CD4-positive, alpha-beta T cell treated with Interleukin-2 at 100 ng/mL for 4 hours (primary cell): ENCODE results near the gene GNA14.
"Not testable (repeated sequence)": the region's sequence is repeated elsewhere in the genome, so short reads cannot be mapped to it uniquely, and the experiment has no call there.

Experiments used
- DNase-seq: peaks from one replicate; pipeline ENCODE4 v3.0.0-alpha.2; 2020; ENCODE audit warnings: low spot score

Gene GNA14

DNA sequence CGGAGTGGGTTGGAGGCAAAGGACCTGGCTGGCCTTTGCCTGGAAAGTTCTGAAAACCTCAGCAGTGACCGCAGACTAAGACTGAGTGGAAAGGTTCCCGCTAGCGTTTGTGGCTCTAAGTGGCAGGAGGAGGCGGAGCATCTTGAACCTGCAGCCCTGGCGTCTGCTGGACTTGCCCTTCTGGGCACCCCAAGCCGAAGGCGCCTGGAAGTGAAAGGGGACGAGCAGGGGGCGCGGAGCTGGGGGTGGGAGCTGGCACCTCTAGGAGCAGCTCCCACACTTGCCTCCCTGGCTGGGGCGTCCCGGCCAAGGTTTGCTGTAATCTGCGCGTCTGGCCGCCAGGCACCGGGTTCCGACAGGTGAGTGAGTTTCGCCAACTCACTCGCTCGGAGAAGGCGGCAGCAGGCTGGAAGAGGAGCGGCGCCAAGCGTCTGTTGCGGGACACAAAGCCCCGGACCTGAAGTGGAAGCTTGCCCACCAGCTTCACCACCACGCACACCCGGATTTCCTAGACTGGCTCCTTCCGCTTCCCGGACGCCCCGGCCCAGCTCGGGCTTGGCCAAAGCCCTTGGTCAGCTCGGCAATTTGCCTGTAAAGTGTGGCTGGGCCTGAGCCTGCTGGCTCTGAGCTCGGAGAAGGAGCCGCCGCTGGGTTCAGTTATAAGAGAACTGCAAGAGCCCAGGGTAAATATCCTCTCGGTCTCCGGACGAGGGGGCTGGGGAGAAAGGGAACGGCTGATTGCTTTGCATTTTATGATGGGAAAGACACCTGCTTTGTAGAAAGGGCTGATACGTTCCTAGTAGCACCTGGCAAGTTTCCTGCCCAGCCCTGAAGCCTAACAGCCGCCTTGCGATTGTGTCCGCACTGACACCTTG lies at the start of gene GNA14:
Gene GNA14 (minus strand): TSS at position 89 of the 875 bp plus-strand sequence. CDS start 529 bp downstream, outside the sequence.
- no peak for DNase-seq

DNA sequence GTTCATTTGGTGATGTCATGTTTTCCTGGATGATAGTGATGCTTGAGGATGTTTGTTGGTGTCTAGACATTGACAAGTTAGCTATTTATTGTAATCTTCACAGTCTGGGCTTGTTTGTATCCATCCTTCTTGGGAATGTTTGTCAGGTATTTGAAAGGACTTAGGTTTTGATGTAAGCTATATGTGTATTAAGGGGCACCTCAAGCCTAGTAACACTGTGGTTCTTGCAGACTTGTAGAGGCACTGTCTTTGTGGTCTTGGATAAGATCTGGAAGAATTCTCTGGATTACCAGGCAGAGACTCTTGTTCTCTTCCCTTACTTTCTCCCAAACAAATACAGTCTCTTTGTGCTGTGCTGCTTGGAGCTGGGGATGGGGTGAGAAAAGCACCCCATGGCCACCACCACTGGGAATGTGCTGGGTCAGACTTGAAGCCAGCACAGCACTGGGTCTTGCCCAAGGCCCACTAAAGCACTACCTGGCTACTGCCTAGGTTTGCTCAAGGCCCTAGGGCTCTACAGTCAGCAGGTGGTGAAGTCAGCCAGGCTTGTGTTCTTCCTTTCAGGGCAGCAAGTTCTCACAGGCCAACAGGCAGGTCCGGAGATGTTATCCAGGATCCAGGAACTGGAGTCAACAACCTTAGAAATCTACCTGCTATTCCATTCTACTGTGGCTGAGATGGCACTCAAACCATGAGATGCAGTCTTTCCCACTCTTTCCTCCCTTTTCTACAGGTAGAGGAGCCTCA lies 49.3 kb upstream of the GNA14 start:
- no peak for DNase-seq

DNA sequence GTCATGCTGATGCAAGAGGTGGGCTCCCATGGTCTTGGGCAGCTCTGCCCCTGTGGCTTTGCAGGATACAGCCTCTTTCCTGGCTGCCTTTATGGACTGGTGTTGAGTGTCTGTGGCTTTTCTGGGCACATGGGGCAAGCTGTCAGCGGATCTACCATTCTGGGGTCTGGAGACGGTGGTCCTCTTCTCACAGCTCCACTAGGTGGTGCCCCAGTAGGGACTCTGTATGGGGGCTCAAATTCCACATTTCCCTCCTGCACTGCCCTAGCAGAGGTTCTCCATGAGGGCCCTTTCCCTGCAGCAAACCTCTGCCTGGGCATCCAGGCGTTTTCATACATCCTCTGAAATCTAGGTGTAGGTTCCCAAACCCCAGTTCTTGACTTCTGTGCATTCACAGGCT lies 42.6 kb upstream of the GNA14 start:
- not testable (repeated sequence) for DNase-seq

DNA sequence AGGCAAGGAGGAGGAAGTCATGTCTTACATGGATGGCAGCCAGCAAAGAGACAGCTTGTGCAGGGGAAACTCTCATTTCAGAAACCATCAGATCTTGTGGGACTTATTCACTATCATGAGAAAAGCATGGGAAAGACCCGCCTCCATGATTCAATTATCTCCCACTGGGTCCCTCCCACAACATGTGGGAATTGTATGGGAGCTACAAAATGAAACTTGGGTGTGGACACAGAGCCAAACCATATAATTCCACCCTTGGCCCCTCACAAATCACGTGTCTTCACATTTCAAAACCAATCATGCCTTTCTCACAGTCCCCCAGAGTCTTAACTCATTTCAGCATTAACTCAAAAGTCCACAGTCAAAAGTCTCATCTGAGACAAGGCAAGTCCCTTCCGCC lies 42.0 kb upstream of the GNA14 start:
- not testable (repeated sequence) for DNase-seq

DNA sequence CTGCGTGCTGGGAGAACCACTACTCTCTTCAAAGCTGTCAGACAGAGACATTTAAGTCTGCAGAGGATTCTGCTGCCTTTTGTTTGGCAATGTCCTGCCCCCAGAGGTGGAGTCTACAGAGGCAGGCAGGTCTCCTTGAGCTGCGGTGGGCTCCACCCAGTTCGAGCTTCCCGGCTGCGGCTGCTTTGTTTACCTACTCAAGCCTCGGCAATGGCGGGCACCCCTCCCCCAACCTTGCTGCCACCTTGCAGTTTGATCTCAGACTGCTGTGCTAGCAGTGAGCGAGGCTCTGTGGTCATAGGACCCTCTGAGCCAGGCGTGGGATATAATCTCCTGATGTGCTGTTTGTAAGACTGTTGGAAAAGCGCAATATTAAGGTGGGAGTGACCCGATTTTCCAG lies 39.6 kb upstream of the GNA14 start:
- DNase-seq, result not testable (repeated sequence)

DNA sequence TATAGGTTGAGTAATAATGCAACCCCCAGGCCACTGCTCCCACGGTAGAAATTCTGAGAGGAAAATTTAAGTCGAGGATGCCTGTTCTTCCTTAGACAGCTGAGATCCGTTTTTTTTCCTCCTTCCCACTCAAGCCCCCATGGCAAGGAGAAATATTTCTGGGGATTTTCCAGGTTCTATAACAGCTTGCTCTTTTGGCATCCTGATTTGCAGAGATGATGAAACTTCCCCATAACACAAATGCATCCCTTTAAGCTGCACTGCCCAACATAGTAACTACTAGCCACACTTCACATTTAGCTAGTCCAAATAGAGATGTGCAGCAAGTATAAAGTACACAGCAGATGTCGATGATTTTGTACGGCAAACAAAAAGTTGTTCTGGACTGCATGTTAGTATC lies 32.5 kb upstream of the GNA14 start:
- no peak for DNase-seq

DNA sequence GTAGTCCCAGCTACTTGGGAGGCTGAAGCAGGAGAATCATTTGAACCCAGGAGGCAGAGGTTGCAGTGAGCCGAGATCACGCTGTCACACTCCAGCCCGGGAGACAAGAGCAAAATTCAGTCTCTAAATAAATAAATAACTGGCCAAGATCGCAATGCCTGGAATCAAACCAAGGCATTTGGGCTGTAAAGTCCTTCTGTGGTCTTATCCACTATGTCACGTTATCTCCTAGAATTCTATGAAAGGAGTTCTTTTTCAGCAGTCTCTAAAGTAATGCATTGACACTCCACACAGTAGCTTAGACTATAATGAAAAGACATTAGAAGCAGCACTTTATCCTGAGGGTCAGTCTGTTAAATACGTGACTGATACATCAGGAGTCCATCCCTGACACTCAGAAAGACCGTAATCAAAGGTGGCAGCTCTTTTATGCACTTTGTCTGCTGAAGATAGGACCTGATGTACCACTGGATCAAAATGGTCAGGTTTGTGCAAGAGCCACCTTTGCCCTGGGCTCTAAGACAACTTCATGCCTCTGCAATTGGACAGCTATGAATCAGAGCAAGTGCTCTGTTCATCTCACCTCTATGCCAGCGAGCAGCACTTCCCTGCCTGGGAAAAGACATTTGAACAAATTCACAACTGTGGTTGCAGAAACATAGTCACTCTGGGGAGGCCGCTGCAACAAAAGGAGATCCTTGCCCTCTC lies 31.7 kb upstream of the GNA14 start:
- DNase-seq, result no peak

DNA sequence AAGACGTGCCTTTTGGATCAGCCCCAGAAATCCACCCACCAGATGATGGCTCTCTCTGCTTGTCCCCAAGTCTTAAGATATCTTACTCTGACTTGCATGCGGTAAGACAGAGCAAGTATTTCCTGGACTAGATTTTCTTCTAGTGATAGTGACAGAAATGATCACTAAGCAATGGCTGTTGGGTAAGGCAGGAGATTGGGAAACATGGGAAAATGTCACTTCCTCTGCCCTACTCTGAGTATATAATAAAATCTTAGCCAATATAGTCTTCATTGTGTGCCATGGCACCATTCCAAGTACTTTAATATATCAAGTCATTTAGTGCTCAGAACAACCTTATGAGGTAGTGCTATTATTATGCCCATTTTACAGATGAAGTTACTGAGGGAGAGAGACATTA lies 31.0 kb upstream of the GNA14 start:
- no peak for DNase-seq

DNA sequence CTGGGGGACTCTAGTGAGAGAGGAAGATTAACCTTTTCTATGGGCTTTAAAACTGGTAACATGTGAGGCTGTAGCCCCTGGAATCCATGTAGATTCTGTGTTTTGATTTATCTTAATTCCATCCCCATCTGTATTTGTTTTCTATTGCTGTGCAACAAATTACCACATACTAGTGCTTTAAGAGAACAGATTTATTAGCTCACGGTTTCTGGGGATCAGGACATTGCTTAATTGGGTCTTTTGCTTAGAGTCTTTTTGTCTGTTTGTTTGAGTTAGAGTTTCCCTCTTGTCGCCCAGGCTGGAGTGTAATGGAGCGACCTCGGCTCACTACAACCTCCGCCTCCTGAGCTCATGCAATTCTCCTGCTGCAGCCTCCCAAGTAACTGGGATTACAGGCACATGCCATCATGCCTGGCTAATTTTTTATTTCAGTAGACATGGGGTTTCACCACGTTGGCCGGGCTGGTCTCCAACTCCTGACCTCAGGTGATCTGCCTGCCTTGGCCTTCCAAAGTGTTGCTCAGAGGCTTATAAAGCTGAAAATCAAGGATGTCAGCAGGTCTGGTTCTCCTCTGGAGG lies 29.9 kb upstream of the GNA14 start:
- no peak for DNase-seq

DNA sequence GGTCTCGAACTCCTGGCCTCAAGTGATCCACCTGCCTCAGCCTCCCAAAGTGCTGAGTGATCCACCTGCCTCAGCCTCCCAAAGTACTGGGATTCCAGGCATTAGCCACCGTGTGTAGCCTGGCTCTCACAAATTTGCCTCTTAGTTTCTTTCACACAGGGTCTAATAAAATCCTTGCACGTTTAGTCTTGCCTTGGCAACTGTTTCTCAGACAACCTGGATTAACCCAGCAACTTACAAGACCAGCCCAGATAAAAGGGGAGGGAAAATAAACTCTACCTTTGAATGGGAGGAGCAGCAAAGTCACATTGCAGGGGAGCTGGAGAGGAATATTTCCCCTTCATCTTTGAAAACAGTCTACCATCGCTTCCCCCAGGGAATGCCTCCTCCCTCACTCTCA lies 29.3 kb upstream of the GNA14 start:
- DNase-seq, result no peak

DNA sequence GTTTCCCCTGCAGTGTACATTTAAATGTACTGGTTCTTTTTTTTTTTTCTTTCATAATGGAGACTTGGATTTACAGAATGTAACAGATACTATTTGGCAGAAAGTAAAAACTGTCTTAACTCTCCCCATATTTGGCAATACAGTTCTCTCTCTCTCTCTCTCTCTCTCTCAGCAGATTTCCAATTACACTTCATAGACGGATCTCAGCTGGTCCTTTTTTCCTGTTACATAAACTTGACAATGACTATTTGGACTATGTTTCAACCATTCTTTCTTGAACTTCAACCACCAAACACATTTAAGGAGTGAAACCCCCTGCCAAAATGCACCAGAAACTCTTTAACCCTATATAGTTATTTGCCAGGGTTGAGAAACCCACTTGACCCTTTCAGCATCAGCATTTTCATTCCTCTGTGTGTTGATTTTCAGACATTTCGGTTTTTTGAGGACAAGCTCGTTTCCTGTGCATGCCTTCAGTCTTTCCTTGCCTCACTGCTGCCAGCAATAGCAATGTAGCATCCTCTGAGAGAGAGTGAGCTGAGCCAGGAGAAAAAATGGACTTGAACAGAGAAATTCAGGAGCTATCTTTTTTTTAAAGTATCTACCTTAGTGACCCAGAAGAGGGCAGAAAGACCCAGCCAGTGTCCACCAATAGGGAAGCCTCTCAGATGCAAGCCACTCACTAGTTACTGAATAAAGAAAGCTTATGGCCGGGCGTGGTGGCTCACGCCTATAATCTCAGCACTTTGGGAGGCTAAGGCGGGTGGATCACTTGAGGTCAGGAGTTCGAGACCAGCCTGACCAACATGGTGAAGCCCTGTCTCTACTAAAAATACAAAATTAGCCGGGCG lies 26.0 kb upstream of the GNA14 start:
- DNase-seq, result no peak

DNA sequence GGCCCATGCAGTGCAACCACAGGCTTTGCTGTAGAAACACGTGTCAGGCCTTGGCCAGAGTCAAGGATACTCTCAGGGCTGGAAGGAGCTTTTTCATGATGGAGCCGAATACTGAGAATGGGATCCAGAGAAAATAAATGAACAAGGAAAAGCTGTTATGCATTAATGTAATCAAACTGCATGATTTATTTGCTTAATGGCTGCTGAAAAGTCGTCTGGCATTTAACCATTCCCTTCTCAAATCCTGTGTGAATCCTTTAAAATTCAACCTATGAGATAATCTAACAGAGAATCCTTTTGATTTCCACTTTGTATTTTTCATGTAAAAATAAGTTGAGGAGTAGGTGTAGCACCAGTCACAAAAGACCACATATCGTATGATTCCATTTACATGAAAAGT lies 24.1 kb upstream of the GNA14 start:
- DNase-seq, result no peak

DNA sequence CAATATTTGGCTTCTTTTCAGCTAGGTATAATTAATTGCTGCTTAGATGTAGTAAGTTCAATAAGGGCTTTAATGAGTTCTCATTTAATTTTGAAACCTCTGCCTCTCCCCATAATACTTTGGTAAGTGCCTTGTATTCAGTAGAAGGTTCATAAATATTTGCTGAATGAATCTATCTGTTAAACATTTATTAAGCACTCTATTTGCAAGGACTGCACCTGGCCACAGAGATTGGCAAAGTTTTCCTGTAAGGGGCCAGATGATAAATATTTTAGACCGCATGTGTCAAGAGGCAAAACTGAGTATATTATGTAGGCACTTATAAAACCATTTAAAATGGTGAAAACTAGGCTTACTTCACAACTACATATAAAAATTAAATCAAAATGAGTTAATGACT lies 19.0 kb upstream of the GNA14 start:
- DNase-seq, result no peak

DNA sequence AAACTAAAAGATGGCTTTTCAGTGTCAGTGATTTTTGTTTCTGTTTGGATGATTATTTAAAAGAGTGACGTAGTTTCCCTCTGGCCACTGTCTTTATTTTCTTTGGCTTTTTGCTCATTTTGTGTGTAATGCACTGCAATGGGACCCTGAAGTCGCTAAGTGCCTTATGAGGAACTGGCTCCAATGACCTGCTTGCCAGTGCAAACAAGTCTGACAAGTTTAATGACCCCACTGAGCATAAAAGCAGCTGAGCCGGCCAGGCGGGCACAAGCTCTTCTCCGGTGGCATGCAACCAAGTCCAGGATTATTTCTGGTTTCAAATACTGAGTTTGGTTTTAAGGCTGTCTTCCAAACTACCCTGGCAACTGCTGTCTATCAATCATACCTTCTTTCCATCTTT lies 15.6 kb upstream of the GNA14 start:
- DNase-seq, result no peak

DNA sequence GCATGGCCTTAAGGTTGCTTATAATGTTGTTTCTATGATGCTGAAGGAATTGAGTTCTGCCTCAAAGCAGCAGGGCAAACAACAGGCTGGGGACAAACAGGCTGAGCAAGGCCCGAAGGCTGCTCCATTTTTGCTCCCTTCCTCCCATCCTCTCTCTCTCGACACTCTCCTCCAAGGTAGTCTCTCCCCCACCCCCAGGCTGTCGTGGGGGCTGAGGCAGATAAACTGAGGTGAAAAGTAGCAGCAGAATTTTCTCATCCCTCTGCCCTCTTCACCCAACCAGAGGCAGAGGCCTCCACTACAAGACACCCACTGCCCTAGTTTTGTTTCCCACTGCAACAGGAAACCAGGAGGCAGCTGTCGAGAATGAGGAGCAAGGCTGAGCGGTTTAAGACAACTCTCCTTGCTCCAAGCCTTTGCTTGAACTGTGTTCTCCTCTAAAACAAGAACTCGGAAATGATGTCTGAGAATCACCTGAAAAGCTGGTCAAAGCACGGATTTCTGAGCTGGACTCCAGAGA lies 13.5 kb upstream of the GNA14 start:
- no peak for DNase-seq

DNA sequence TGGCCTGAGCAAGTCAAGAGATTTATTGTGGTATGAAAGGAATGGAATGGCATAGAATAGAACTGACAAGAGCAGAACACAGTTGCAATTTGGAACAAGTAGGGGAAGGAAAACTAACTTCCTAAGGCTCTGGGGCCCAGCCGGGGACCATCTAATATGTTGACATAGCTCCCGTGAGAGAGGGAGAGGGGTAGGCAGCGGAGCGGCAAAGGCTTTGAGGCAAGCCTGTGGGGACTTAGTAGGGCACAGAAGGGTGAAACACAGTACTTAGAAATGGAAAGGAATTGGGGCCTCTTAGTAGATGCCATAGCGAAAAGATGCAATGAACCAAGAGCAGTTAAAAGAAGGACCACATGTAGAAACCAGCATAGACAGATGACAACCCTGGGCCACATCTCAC lies 11.8 kb upstream of the GNA14 start:
- no peak for DNase-seq

DNA sequence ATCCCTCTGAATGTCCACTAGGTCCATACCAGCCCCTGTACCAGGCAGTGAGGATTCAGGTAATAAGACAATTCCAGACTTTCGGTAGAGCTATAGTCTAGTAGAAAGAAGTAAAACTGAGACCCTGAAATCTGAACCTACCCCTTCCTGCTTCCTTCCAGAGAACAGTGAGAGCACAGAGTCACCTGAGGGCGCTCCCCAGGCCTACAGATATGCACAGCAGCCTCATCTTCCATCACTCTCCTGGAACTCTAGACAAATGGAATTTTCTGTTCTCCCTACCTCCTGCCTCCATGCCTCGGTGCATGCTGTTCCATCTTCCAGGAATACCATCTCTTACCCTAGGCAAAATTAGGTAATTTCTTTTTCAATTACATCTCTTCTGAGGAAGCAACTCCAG lies 3.1 kb upstream of the GNA14 start:
- DNase-seq, result no peak

DNA sequence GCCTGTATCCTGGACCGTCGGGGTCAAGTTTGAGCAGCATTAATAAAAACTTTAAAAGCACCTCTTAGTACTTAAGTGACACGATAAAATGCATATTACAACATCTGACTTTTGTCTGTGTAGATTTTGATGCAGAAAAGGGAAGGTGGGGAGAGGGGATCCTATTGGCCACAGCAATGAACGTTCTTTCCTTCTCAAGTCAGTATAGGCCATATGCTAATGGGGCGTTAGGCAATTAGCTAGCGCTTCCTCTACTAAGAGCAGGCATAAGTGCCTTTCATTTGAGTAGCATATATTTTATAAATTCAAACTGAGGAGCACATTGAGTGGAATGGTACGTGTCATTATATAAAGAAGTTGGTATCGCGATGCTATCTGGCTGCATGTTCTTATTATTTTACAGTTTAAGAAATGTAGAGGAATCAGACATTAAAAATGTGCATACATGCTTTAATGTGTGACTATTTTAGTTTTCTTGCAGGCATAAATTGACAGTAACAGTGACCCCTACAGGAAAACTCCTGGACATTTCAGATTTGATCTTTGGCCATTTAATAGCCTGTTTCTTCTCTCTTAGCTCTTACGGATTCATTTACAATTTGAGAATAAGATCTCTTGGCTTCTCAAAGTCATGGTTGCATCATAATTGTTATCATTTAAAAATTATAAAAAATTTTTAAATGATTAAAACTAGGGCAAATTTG lies 1.1 kb upstream of the GNA14 start:
- DNase-seq, result no peak

DNA sequence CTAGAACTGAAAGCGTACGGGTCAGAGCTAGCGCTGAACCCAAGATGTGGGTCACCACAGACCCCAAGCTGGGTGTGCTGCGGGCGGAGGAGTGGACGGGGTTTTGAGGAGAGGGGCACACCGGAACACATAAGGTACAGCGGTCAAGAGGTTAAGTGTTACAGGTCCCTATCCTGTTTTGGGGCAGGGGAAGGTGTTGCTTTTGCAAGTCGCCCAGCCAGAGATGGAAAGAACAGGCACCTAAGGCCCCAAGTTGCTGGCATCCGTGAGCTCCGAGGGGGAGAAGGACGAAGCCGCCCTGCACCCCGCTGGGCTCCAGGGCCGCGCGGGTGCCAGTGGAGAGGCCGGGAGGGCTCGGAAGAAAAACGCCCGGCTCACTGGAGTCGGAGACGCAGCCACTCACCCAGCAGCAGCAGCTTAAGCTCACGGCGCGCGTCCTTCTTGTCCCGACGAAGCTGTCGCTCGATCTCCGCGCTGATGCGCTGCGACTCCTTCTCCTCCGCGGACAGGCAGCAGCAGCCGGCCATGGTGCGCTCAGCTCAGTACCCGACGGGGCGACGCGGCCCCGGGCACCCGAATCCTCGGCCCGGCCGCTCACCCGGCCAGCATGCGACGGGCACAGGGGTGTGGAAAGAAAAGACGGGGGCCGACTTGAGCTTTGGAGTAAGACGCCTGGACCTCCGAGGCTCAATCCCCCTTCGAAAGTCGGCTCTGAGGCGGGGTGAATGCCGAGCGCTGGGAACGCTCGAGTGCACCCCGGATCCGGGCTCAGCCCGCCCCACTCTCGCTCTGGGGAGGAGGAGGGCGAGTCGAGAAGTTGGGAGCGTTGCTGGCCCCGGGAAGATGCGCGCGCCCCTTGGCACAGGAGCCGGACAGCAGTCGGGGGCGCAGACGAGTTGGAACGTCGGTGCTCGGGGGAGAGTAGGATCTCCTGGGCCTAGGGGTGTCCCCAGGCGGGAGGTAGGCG lies 572 bp downstream of the GNA14 start:
- no peak for DNase-seq
